SK-N-SH (cell line): ENCODE measurements around the gene KCNT1.

Experiments
- CTCF ChIP-seq: fragments of 200-600 bp; sonication (generic); IDR thresholded peaks from 2 replicates; pipeline ENCODE4 v1.6.1; 2017; ENCODE audit warnings: antibody characterized with exemption, mild to moderate bottlenecking, moderate library complexity
- ELF1 ChIP-seq: IDR thresholded peaks from 2 replicates; pipeline ENCODE4 v1.4.0; 2012
- EP300 ChIP-seq, 2 experiments: IDR thresholded peaks; 2 replicates each; pipeline versions ENCODE4 v1.4.0 to v1.6.1; 2012; ENCODE audit warnings: borderline replicate concordance in 1 of 2, low read depth in 1 of 2, low read length in 1 of 2
- EZH2phosphoT487 ChIP-seq: fragments of 200-600 bp; sonication (generic); IDR thresholded peaks from 2 replicates; pipeline ENCODE4 v1.6.1; 2017; ENCODE audit warnings: low read depth, mixed run types, mild to moderate bottlenecking, antibody characterized with exemption, moderate library complexity, borderline replicate concordance
- MXI1 ChIP-seq: IDR thresholded peaks from 2 replicates; pipeline ENCODE4 v1.6.1; 2012; ENCODE audit warnings: mild to moderate bottlenecking, low read depth, low read length, improper control_type of control experiment
- POLR2AphosphoS5 ChIP-seq: IDR thresholded peaks from 2 replicates; pipeline ENCODE4 v1.6.1; 2012; ENCODE audit warnings: low read depth, low read length
- RAD21 ChIP-seq: IDR thresholded peaks from 2 replicates; pipeline ENCODE4 v1.6.1; 2012; ENCODE audit warnings: mild to moderate bottlenecking, low read length
- REST ChIP-seq: IDR thresholded peaks from 2 replicates; pipeline ENCODE4 v1.6.1; 2012; ENCODE audit warnings: mild to moderate bottlenecking, low read depth, low read length, moderate library complexity
- SIN3A ChIP-seq: IDR thresholded peaks from 2 replicates; pipeline ENCODE4 v1.6.1; 2012; ENCODE audit warnings: low read depth, mild to moderate bottlenecking, low read length, moderate library complexity, borderline replicate concordance
- SMC3 ChIP-seq: IDR thresholded peaks from 2 replicates; pipeline ENCODE4 v1.6.1; 2012; ENCODE audit warnings: low read depth, low read length, improper control_type of control experiment
- USF1 ChIP-seq: IDR thresholded peaks from 2 replicates; pipeline ENCODE4 v1.4.0; 2012; ENCODE audit warnings: low read depth, borderline replicate concordance

GRCh38 chr9:135743546-135744332 lies 41.8 kb downstream of the KCNT1 start:
- no peak for TF ChIP-seq POLR2AphosphoS5
- TF ChIP-seq CTCF: no peak
- no peak for TF ChIP-seq RAD21
- TF ChIP-seq MXI1: no peak
- TF ChIP-seq EP300 (IDR thresholded peaks at IDR 0.05; ENCODE audit: borderline replicate concordance in 1 of 2, low read depth in 1 of 2, low read length in 1 of 2): no peak
- TF ChIP-seq SIN3A: no peak
- TF ChIP-seq USF1: no peak
- TF ChIP-seq ELF1: no peak
- TF ChIP-seq EZH2phosphoT487: no peak
- no peak for TF ChIP-seq REST
- TF ChIP-seq SMC3: no peak
